GM19328 (cell line): Measurements from ENCODE around the gene H2BK1.

Source experiments
- ATAC-seq: cut with Tn5 transposase; IDR thresholded peaks from one replicate; pipeline ENCODE4 v1.9.1; 2021; ENCODE audit warnings: mild to moderate bottlenecking, moderate library complexity; ENCODE audit not compliant: unreplicated experiment

Gene H2BK1

DNA sequence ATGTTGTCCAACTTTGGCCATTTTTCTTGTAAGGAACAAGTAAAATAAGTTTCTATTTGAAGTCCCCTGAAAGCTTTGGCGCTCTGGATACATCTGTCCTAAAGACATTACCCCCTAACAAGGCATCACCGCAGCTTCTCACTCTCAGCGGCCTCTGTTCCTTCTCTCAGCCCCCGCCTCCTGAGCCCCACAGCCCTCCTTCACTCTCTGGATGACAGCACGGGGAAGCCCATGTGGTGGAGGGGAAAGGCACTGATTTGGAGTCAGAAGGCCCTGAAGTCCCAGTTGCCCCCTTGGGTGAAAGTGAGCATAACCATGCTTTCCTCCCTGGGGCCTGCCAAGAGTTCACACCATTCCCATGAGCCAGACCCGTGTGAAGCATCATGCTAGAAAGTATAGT, 4.6 kb downstream of the H2BK1 start:
- ATAC-seq = no peak

GRCh38 chr7:151204383-151205032, 5.8 kb downstream of the H2BK1 start:
- ATAC-seq = no peak

DNA sequence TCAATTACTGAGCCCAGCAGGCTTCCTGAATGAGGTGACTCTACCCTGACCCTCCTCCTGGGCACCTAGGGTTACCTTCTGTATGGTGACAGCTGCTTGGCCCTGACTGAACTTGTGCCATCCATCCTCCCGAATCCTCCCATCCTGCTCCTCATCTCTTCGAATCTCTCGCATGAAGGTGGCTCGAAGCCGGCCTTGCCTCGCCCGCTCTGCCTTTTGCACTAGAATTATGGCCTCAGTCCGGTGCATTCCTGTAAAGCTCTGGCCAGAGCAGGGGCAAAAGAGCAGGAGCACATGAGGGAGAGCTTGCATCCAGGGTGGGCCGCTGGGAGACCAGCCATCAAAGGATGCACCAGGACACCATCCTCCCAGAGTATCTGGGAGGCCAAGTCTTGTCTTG, 7.5 kb downstream of the H2BK1 start:
- ATAC-seq = no peak

GRCh38 chr7:151201751-151202150, 8.5 kb downstream of the H2BK1 start:
- ATAC-seq = no peak

GRCh38 chr7:151201344-151201743, 8.9 kb downstream of the H2BK1 start:
- no peak for ATAC-seq

DNA sequence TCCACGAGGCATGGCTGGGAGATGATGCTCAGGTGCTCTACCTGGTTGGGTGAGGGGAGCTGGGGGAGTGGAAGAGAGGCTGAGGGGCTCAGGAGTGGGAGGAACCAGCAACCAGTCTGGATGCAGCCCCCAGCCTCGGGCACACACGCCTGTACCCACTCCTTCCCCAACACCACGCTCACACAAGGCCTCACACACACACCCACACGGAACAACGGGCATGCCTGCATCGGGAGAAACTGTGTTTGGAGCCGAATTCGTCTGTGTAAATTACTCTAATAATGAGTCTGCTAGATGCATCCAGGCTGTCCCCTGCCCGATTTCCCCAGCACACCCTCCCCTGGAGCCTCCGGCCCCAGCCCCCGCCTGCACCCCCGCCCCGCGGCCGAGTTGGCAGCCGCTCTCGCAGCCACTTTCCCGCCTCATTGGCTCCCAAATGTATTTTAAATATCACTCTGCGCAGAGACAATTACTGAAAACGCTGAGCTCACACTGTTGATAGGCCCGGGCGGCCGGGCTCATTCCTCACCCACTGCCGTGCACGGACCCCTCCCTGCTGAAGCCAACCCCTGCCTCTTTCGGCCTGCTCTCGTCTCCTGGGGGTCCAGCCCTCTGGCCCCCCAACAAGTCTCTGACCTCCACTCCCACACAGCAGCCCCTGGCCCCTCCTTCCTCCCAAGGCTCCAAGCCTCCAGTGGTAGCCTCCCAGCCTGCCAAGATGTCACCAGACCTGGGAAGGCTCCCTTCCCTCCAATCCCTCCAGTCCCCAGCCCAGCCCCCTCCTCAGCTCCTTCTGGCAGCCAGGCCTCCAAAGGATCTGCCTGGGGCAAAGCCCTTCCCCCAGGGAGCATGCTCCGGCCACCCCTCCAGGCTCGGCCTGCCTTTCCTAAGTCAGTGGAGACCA, 11.1 kb downstream of the H2BK1 start:
- ATAC-seq = no peak

GRCh38 chr7:151197932-151198331, 12.4 kb downstream of the H2BK1 start:
- no peak for ATAC-seq

- ATAC-seq = no peak
Measured at GRCh38 chr7:151195616-151196450, 14.5 kb downstream of the H2BK1 start.

DNA sequence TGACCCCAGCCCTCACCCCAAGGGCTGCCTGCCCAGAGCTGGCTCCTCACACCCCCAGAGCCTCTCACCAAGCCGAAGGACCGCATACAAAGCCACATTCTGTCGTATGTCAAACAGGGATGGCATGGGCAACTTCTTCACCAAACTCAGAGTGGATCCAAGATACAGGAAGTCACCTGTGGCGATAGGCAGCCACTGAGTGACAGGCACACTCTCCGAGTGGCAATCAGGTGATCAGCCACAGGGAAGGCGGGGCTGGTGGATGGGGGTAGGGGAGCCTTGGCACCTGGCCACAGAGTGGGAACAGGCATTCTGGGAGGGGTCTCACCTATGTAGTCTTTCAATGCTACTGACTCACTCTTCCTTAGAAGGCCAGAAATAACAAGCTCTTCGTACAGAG, 16.1 kb downstream of the H2BK1 start:
- ATAC-seq = no peak

GRCh38 chr7:151193203-151193978, 16.9 kb downstream of the H2BK1 start:
- no peak for ATAC-seq

GRCh38 chr7:151192002-151192539, 18.2 kb downstream of the H2BK1 start:
- no peak for ATAC-seq

GRCh38 chr7:151191544-151191943, 18.7 kb downstream of the H2BK1 start:
- no peak for ATAC-seq

DNA sequence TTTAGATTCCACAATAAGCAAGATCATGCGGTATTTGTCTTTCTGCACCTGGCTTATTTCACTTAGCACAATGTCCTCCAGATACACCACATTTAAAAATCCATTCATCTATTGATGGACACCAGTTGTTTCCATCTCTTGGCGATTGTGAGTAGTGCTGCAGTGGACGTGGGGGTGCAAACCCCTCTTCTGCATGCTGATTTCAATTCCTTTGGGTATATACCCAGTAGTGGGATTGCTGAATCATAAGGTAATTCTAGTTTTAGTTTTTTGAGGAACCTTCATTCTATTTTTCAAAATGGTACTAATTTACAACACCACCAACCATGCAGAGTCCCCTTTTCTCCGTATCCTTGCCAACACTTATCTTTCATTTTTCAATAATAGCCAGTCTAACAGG, 21.2 kb downstream of the H2BK1 start:
- ATAC-seq = no peak

DNA sequence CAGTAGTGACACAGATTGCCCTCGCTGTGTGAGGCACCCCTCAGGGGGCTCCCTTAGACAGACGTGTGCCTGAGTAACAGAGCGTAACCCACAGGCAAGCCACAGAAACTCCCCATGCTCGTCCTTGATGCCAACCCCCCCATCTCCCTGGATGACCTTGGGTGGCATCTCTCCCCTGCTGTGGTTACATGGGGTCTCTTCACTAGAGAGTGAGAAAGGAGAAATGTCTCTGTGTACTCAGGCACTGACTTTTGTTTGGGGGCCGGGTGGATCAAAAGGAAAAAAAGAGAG, 22.1 kb downstream of the H2BK1 start:
- no peak for ATAC-seq

GRCh38 chr7:151187409-151188251, 22.7 kb downstream of the H2BK1 start:
- ATAC-seq = no peak

GRCh38 chr7:151186640-151187408, 23.5 kb downstream of the H2BK1 start, which contains the start of gene ASB10:
ASB10 (minus strand) TSS chr7:151187250; CDS start chr7:151187130, 120 bp downstream.
- ATAC-seq = no peak

GRCh38 chr7:151185762-151186639, 24.3 kb downstream of the H2BK1 start:
- ATAC-seq = no peak

GRCh38 chr7:151181011-151181431, 29.3 kb downstream of the H2BK1 start:
- no peak for ATAC-seq
